WTC11 (cell line): Measurements from ENCODE around the gene ZNF423. TPM values are rescaled to one million over a fixed set of nuclear protein-coding genes. Genes with fewer than 3 reads are reported as not detected.
A peak's percentile ranks its signal among the peaks of the same experiment; 100 is the strongest.

Experiments used
- ATAC-seq: fragments of 200-7000 bp; cut with Tn5 transposase; 2 replicates; pipeline ENCODE4 v1.10.0; 2021; ENCODE audit warnings: mild to moderate bottlenecking, moderate library complexity
- CTCF ChIA-PET: fragments of 300-600 bp; sonication (Branson Sonifier 250); formaldehyde crosslinking; loops from one replicate; lab custom pipeline; 2021; ENCODE audit warnings: antibody characterized with exemption; lab: Charles Lee
- POLR2A ChIA-PET: fragments of 350-600 bp; sonication (Branson Sonifier 250); formaldehyde crosslinking; loops from one replicate; lab custom pipeline; 2021; ENCODE audit warnings: antibody characterized with exemption; lab: Charles Lee
- DNase-seq: peaks from one replicate; pipeline ENCODE4 v3.0.0; 2021; ENCODE audit warnings: low spot score
- H3K27ac Mint-ChIP-seq: 2 replicates; pipeline ENCODE4 v1.8.0; 2021; ENCODE audit warnings: mixed read lengths
- H3K27me3 Mint-ChIP-seq: 2 replicates; pipeline ENCODE4 v1.8.0; 2021; ENCODE audit warnings: low read depth, mild to moderate bottlenecking, moderate library complexity, mixed read lengths
- H3K36me3 Mint-ChIP-seq: 2 replicates; pipeline ENCODE4 v1.8.0; 2021; ENCODE audit warnings: mixed read lengths
- H3K4me1 Mint-ChIP-seq: 2 replicates; pipeline ENCODE4 v1.8.0; 2022; ENCODE audit warnings: mixed read lengths
- H3K4me3 Mint-ChIP-seq: 2 replicates; pipeline ENCODE4 v1.8.0; 2021; ENCODE audit warnings: mild to moderate bottlenecking, moderate library complexity, mixed read lengths
- H3K9me3 Mint-ChIP-seq: 2 replicates; pipeline ENCODE4 v1.8.0; 2021; ENCODE audit warnings: mixed read lengths
- ATF1 ChIP-seq: sonication (generic); formaldehyde crosslinking; IDR thresholded peaks from 2 replicates; pipeline ENCODE4 v1.8.1; 2023; ENCODE audit warnings: mild to moderate bottlenecking, moderate library complexity, missing genetic modification reagents
- ERG ChIP-seq: fragments of 250-450 bp; sonication (Bioruptor Pico); IDR thresholded peaks from 2 replicates; pipeline ENCODE4 v1.8.0; 2021; ENCODE audit warnings: mild to moderate bottlenecking
- GABPB1 ChIP-seq: sonication (generic); formaldehyde crosslinking; IDR thresholded peaks from 2 replicates; pipeline ENCODE4 v1.8.1; 2023; ENCODE audit warnings: mild to moderate bottlenecking, missing genetic modification reagents
- MAX ChIP-seq: sonication (generic); formaldehyde crosslinking; IDR thresholded peaks from 2 replicates; pipeline ENCODE4 v1.8.0; 2022; ENCODE audit warnings: mild to moderate bottlenecking, missing genetic modification reagents
- MLX ChIP-seq: sonication (generic); formaldehyde crosslinking; IDR thresholded peaks from 2 replicates; pipeline ENCODE4 v1.8.1; 2023; ENCODE audit warnings: mild to moderate bottlenecking, missing genetic modification reagents, moderate library complexity
- PRDM15 ChIP-seq: sonication (generic); formaldehyde crosslinking; IDR thresholded peaks from 2 replicates; pipeline ENCODE4 v1.8.0; 2022; ENCODE audit warnings: missing genetic modification reagents
- SP1 ChIP-seq: sonication (generic); formaldehyde crosslinking; conservative IDR thresholded peaks from 2 replicates; pipeline ENCODE4 v1.8.1; 2022; ENCODE audit warnings: missing genetic modification reagents
- STAT6 ChIP-seq: sonication (generic); formaldehyde crosslinking; conservative IDR thresholded peaks from 2 replicates; pipeline ENCODE4 v1.8.1; 2023; ENCODE audit warnings: mild to moderate bottlenecking, low read depth, missing genetic modification reagents, moderate library complexity
- TEAD4 ChIP-seq: sonication (generic); formaldehyde crosslinking; IDR thresholded peaks from 2 replicates; pipeline ENCODE4 v1.8.0; 2022; ENCODE audit warnings: mild to moderate bottlenecking, missing genetic modification reagents
- TP53 ChIP-seq: sonication (generic); formaldehyde crosslinking; IDR thresholded peaks from 2 replicates; pipeline ENCODE4 v1.8.1; 2023; ENCODE audit warnings: mild to moderate bottlenecking, missing genetic modification reagents
- ZBTB21 ChIP-seq: sonication (generic); formaldehyde crosslinking; IDR thresholded peaks from 2 replicates; pipeline ENCODE4 v1.8.1; 2023; ENCODE audit warnings: mild to moderate bottlenecking, missing genetic modification reagents, borderline replicate concordance
- ZNF219 ChIP-seq: sonication (generic); formaldehyde crosslinking; IDR thresholded peaks from 2 replicates; pipeline ENCODE4 v1.8.0; 2023; ENCODE audit warnings: missing genetic modification reagents, mild to moderate bottlenecking, borderline replicate concordance
- ZNF423 ChIP-seq: fragments of 250-450 bp; sonication (Bioruptor Pico); IDR thresholded peaks from 2 replicates; pipeline ENCODE4 v2.1.2; 2022; ENCODE audit warnings: mild to moderate bottlenecking, moderate library complexity
- total RNA-seq: library from RNA; stranded (reverse); gene quantifications from 3 replicates; pipeline ENCODE4 v1.2.3, GENCODE V29; 2021
- TF ChIP-seq, protein P1 (sequence below): fragments of 200-600 bp; IDR thresholded peaks from 2 replicates; pipeline ENCODE4 v1.8.0; 2022; ENCODE audit warnings: antibody characterized with exemption
- TF ChIP-seq, protein P2 (sequence below): sonication (generic); formaldehyde crosslinking; IDR thresholded peaks from 2 replicates; pipeline ENCODE4 v1.8.1; 2023; ENCODE audit warnings: mild to moderate bottlenecking, moderate library complexity, missing genetic modification reagents
- TF ChIP-seq, protein P3 (sequence below): fragments of 250-450 bp; sonication (Bioruptor Pico); IDR thresholded peaks from 2 replicates; pipeline ENCODE4 v1.9.0; 2021; ENCODE audit warnings: mild to moderate bottlenecking

The ZNF423 gene
- total RNA-seq, 1 experiment from 2014 or later, result 38.8 TPM

- no peak for TF ChIP-seq STAT6 (CRISPR knock-in tag)
- TF ChIP-seq, protein P1, sequence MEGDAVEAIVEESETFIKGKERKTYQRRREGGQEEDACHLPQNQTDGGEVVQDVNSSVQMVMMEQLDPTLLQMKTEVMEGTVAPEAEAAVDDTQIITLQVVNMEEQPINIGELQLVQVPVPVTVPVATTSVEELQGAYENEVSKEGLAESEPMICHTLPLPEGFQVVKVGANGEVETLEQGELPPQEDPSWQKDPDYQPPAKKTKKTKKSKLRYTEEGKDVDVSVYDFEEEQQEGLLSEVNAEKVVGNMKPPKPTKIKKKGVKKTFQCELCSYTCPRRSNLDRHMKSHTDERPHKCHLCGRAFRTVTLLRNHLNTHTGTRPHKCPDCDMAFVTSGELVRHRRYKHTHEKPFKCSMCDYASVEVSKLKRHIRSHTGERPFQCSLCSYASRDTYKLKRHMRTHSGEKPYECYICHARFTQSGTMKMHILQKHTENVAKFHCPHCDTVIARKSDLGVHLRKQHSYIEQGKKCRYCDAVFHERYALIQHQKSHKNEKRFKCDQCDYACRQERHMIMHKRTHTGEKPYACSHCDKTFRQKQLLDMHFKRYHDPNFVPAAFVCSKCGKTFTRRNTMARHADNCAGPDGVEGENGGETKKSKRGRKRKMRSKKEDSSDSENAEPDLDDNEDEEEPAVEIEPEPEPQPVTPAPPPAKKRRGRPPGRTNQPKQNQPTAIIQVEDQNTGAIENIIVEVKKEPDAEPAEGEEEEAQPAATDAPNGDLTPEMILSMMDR, result peak; percentile 95
- no peak for TF ChIP-seq GABPB1 (CRISPR knock-in tag)
- peak; percentile 84 for TF ChIP-seq ZNF423 (CRISPR knock-in tag)
- TF ChIP-seq, protein P2, sequence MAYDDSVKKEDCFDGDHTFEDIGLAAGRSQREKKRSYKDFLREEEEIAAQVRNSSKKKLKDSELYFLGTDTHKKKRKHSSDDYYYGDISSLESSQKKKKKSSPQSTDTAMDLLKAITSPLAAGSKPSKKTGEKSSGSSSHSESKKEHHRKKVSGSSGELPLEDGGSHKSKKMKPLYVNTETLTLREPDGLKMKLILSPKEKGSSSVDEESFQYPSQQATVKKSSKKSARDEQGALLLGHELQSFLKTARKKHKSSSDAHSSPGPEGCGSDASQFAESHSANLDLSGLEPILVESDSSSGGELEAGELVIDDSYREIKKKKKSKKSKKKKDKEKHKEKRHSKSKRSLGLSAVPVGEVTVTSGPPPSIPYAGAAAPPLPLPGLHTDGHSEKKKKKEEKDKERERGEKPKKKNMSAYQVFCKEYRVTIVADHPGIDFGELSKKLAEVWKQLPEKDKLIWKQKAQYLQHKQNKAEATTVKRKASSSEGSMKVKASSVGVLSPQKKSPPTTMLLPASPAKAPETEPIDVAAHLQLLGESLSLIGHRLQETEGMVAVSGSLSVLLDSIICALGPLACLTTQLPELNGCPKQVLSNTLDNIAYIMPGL (CRISPR knock-in tag), result 0 out of 2 replicates have a peak, but pooled peaks have one; percentile 29
- TF ChIP-seq TP53 (CRISPR knock-in tag), result 0 out of 2 replicates have a peak, but pooled peaks have one; percentile 9
- no peaks in the 10 kb centered on the region for H3K36me3 Mint-ChIP-seq
- POLR2A ChIA-PET, result interaction anchor here (0.5 to 1.6 kb wide), 3 partner anchors 19 to 640 kb away, joined by 3 to 7 read pairs (median 3); no protein-coding TSS in a partner anchor
- peak overlapping the region; percentile 76 for H3K4me3 Mint-ChIP-seq
- peaks cover 4% of the 10 kb centered on the region for H3K4me1 Mint-ChIP-seq
- H3K27ac Mint-ChIP-seq, result no peak overlapping the region
- H3K27me3 Mint-ChIP-seq, result peaks cover 9% of the 10 kb centered on the region
- CTCF ChIA-PET, result interaction anchor here (0.5 to 9.3 kb wide), 46 partner anchors 8 to 469 kb away, joined by 3 to 199 read pairs (median 4); partner anchors contain the start of genes CNEP1R1 and ZNF423
- ATAC-seq (peak; percentile 89), DNase-seq (peak; percentile 88)
- H3K9me3 Mint-ChIP-seq, result no peaks in the 10 kb centered on the region
Measured at GRCh38 chr16:49876716-49877129, 20.8 kb upstream of the ZNF423 start.

DNA sequence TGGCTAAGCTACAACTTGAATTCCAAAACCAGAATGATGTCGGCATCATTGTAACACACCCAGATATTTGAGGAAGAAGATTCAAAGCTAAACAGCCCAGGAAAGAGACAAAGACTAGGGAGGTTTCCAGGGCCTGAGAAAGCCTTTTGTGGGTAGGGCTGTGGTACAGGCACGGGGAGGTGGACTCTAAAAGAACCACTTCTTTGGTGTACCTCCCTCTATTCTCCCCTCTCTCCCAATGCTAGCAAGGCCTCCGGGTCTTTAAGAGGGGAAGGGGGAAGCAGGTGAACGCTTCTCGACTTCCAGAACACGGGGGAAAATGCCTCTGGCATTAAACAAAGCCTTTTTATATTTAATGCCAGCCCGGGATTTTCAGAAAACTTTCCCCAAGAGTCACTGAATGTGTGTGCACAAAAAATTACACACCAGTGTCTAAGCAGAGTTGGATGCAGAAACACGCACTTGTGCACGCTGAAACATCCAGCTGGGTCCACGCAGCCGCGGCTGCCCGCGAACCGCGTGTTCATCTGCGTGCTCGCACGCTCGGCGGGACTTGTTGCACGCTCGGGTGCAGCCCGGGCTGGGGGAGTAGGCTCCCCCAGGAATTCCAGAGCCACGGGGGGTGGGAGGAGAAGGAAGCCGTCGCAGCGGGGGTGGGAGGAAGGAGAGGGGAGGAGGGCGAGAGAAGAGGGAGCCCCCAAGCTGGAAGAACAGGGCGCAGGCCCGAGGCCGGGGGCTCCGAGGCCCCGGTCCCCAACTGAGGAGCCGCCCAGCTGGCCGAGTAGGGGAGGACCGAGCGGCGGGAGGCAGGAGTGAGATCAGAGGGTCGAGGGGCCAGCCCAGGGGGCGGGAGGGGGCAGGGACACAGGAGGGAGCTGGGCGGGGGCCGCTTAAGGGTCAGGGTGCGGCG, 20.1 kb upstream of the ZNF423 start:
- ATAC-seq (peak; percentile 56), DNase-seq (no peak)
- Mint-ChIP-seq H3K4me3 (peak overlapping the region; percentile 76), H3K36me3 (no peaks in the 10 kb centered on the region), H3K9me3 (no peaks in the 10 kb centered on the region), H3K27ac (no peak overlapping the region), H3K27me3 (peaks cover 9% of the 10 kb centered on the region), H3K4me1 (peaks cover 4% of the 10 kb centered on the region)
- CTCF ChIA-PET, result interaction anchor here (0.5 to 9.3 kb wide), 50 partner anchors 8 to 891 kb away, joined by 3 to 199 read pairs (median 4); partner anchors contain the start of genes CNEP1R1 and ZNF423
- POLR2A ChIA-PET, result interaction anchor here (0.6 to 1.6 kb wide), 2 partner anchors 18 to 639 kb away, joined by 3 to 7 read pairs; no protein-coding TSS in a partner anchor
- TF ChIP-seq ERG (no peak), ZNF219 (no peak), MAX (CRISPR knock-in tag) (peak; percentile 59; the same call in 1 of the 2 replicates), PRDM15 (CRISPR knock-in tag) (no peak), TEAD4 (CRISPR knock-in tag) (no peak), SP1 (CRISPR knock-in tag) (no peak), ATF1 (CRISPR knock-in tag) (no peak), MLX (CRISPR knock-in tag) (no peak), ZBTB21 (no peak)
- TF ChIP-seq, protein P3, sequence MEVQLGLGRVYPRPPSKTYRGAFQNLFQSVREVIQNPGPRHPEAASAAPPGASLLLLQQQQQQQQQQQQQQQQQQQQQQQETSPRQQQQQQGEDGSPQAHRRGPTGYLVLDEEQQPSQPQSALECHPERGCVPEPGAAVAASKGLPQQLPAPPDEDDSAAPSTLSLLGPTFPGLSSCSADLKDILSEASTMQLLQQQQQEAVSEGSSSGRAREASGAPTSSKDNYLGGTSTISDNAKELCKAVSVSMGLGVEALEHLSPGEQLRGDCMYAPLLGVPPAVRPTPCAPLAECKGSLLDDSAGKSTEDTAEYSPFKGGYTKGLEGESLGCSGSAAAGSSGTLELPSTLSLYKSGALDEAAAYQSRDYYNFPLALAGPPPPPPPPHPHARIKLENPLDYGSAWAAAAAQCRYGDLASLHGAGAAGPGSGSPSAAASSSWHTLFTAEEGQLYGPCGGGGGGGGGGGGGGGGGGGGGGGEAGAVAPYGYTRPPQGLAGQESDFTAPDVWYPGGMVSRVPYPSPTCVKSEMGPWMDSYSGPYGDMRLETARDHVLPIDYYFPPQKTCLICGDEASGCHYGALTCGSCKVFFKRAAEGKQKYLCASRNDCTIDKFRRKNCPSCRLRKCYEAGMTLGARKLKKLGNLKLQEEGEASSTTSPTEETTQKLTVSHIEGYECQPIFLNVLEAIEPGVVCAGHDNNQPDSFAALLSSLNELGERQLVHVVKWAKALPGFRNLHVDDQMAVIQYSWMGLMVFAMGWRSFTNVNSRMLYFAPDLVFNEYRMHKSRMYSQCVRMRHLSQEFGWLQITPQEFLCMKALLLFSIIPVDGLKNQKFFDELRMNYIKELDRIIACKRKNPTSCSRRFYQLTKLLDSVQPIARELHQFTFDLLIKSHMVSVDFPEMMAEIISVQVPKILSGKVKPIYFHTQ, result no peak
